SU-DHL-6 (cell line): ENCODE measurements around the gene FRMD3.

Source experiments
- EZH2phosphoT487 ChIP-seq: fragments of 200-600 bp; sonication (generic), shearing (Covaris generic); conservative IDR thresholded peaks from 2 replicates; pipeline ENCODE4 v1.6.1; 2018; ENCODE audit warnings: mild to moderate bottlenecking, antibody characterized with exemption, low read length, moderate library complexity, mixed read lengths
- TF ChIP-seq, protein P1 (sequence below): fragments of 200-600 bp; sonication (generic); IDR thresholded peaks from one replicate; pipeline ENCODE4 v1.5.1; 2017; ENCODE audit warnings: antibody characterized with exemption, mild to moderate bottlenecking, low read length, moderate library complexity; ENCODE audit not compliant: insufficient read depth, poor library complexity, severe bottlenecking

DNA sequence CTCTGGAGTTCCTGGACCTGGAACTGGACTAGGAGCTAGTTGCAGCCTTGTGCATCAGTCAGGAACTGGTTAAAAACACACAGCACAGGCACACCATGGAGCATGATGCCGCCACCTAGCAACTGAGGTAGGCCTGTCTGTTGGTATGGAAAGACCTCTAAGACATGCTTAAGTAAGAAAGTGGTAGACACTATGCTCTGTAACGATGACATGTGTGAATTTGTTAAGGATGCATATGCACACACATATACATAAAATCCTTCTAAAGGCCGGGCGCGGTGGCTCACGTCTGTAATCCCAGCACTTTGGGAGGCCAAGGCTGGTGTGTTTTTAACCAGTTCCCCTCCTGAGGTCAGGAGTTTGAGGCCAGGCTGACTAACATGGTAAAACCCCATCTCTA, 338.4 kb downstream of the FRMD3 start:
- TF ChIP-seq EZH2phosphoT487, result no peak
- TF ChIP-seq, protein P1, sequence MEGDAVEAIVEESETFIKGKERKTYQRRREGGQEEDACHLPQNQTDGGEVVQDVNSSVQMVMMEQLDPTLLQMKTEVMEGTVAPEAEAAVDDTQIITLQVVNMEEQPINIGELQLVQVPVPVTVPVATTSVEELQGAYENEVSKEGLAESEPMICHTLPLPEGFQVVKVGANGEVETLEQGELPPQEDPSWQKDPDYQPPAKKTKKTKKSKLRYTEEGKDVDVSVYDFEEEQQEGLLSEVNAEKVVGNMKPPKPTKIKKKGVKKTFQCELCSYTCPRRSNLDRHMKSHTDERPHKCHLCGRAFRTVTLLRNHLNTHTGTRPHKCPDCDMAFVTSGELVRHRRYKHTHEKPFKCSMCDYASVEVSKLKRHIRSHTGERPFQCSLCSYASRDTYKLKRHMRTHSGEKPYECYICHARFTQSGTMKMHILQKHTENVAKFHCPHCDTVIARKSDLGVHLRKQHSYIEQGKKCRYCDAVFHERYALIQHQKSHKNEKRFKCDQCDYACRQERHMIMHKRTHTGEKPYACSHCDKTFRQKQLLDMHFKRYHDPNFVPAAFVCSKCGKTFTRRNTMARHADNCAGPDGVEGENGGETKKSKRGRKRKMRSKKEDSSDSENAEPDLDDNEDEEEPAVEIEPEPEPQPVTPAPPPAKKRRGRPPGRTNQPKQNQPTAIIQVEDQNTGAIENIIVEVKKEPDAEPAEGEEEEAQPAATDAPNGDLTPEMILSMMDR, result no peak
